DOHH2 (cell line): ENCODE measurements around the gene LRRC27.

Source experiments
- CTCF ChIP-seq: fragments of 200-600 bp; sonication (generic); IDR thresholded peaks from one replicate; pipeline ENCODE4 v1.5.1; 2014; ENCODE audit warnings: antibody characterized with exemption, mild to moderate bottlenecking, low read depth, low read length; ENCODE audit not compliant: poor library complexity, severe bottlenecking
- EZH2phosphoT487 ChIP-seq: fragments of 200-600 bp; sonication (generic); IDR thresholded peaks from 2 replicates; pipeline ENCODE4 v1.6.1; 2017; ENCODE audit warnings: borderline replicate concordance, mild to moderate bottlenecking, antibody characterized with exemption, low read length, moderate library complexity, mixed read lengths

DNA sequence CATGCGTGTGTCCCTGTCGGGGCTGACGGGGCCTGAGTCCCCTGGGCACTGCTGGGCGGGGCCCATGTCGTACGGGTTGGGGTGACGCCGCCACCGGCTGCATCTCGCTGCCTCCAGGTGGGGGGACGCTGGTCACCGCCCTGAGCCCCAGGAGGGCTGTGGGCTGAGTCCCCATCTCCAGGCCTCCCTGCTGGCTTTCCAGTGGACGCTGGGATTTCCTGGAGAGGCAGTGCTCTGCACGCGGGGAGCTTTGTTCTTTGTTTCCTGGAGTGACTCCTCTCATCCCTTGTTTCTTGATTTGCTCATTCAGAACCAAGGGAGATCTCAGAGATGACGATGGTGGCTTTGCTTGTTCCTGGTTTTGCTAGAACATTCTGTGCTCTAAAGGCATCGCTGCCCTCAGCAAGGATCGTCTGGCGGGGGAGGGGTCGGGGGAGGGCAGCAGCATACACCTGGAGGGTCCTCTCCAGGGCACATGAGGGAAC is 86.0 kb downstream of the LRRC27 start:
- TF ChIP-seq CTCF (no peak), EZH2phosphoT487 (no peak)
